A549 (cell line): ENCODE measurements around the gene ZNF467.

ENCODE experiments used
- ATOH8 ChIP-seq: fragments of 250-450 bp; sonication (Bioruptor Pico); IDR thresholded peaks from 2 replicates; pipeline ENCODE4 v1.5.0; 2020; ENCODE audit warnings: low read depth, mild to moderate bottlenecking, moderate library complexity
- BHLHE40 ChIP-seq: IDR thresholded peaks from 2 replicates; pipeline ENCODE4 v1.6.1; 2012; ENCODE audit warnings: low read depth, low read length, inconsistent platforms
- CTCF ChIP-seq: fragments of >200 bp; sonication (Bioruptor Twin); formaldehyde crosslinking; IDR thresholded peaks from 3 replicates; pipeline ENCODE4 v1.5.1; 2016
- POLR2A ChIP-seq: IDR thresholded peaks from 2 replicates; pipeline ENCODE4 v1.6.1; 2012; ENCODE audit warnings: mild to moderate bottlenecking, low read length
- POLR2AphosphoS2 ChIP-seq: conservative IDR thresholded peaks from 2 replicates; pipeline ENCODE4 v1.6.1; 2012; ENCODE audit warnings: low read length, improper control_type of control experiment, inconsistent platforms
- REST ChIP-seq: fragments of 200-600 bp; sonication (generic); IDR thresholded peaks from 2 replicates; pipeline ENCODE4 v1.6.1; 2016; ENCODE audit warnings: antibody characterized with exemption, mild to moderate bottlenecking, moderate library complexity
- USF2 ChIP-seq: fragments of 450-650 bp; IDR thresholded peaks from 2 replicates; pipeline ENCODE4 v1.6.1; 2014; ENCODE audit warnings: antibody characterized with exemption

GRCh38 chr7:149780056-149780455 is 6.7 kb upstream of the ZNF467 start:
- TF ChIP-seq CTCF: no peak
- TF ChIP-seq POLR2A: no peak
- TF ChIP-seq BHLHE40: no peak
- TF ChIP-seq POLR2AphosphoS2: no peak
- TF ChIP-seq ATOH8 (CRISPR knock-in tag): no peak
- no peak for TF ChIP-seq USF2
- TF ChIP-seq REST: no peak
